Measurements from ENCODE around the gene SH3TC1.

Gene SH3TC1

DNA sequence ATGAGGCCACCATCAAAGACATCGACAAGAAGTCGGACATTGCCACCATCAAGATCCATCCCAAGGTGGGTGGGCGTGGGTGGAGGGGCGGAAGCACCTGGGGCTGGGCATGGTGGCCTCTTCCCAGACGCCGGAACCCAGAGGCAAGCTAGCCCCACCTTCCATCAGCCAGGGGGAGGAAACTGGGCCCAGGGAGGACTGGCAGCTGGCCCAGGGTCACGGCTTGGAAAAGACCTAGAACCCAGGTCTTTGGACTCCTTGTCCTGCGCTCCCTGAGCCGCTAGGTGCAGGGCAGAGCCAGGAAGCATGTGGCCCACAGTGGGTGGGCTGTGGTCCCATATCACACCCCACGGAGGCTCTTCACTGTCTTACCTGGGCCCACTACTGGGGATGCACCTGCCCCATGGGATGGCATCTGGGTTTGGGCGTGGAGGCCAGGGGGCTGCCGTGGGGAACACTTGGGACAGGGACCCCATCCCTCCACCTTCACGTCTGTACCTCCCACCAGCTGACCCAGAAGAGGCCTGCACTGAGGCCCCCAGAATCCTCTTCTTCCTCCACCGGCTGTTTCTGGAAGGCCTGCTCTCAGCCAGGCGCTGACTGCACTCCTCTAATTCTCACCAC is 87.7 kb downstream of the SH3TC1 start:
- DNase-seq (ENCODE audit: low read depth in 3 of 3, low spot score in 1 of 3) = no peak

DNA sequence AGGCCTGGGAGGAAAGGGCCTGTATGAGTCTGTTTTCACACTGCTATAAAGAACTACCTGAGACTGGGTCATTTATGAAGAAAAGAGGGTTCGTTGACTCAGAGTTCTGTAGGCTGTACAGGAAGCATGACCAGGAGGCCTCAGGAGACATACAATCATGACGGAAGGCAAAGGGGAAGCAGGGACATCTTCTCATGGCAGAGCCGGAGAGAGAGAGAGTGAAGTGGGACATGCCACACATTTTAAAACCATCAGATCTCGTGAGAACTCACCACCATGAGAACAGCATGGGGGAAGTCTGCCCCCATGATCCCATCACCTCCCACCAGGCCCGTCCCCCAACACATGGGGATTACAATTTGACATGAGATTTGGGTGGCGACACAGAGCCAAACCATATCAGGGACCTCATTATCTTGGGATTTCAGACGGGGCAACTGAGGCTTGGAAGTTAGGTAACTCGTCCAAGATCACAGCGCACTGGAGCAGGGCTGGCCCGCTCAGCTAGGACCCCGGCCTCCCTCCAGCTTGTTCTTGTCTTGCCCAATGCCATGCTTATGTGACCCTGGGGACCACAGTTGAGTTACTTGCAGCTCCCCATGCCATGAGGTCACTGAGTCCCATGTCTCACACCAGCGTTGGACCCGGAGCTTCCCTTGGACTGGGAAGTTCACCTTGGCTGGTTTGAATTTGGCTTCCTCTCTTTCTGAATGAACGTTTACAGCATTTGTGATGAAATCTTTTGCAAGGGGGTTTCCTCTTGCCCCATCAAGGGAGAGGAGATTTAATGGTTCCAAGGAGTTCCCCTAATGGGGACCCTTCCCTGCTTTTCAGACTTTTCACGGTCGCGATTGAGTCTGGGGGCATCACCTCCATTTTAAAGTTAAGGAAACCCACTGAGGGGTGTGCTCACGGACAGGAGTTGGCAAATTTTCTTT is 88.5 kb downstream of the SH3TC1 start:
- DNase-seq (ENCODE audit: low read depth in 3 of 3, low spot score in 1 of 3) = no peak

DNA sequence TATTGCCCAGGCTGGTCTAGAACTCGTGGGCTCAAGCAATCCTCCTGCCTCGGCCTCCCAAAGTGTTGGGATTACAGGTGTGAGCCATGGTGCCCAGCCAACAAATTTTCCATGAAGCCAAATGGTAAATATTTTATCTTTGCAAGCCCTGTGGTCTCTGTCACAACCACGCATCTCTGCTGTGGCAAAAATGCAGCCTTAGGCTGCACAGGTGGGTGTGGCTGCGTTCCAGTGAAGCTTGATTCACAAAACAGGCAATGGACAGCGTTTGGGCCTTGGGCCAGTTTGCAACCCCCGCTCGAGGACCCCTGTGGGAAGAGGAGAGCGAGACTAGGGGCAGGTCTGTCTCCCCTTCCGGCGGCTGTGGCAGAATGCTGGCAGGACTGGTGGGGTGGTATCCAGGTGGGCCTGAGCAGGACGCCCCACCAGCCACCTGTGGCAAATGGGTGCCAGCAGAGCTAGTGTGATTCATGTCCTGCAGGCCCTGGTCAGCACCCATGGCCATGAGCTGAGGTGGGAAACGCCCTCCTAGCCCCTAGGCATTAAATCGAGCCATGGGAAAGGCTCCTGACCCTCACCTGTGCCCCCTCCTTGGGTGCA is 90.2 kb downstream of the SH3TC1 start:
- DNase-seq (ENCODE audit: low read depth in 3 of 3, low spot score in 1 of 3) = no peak

DNA sequence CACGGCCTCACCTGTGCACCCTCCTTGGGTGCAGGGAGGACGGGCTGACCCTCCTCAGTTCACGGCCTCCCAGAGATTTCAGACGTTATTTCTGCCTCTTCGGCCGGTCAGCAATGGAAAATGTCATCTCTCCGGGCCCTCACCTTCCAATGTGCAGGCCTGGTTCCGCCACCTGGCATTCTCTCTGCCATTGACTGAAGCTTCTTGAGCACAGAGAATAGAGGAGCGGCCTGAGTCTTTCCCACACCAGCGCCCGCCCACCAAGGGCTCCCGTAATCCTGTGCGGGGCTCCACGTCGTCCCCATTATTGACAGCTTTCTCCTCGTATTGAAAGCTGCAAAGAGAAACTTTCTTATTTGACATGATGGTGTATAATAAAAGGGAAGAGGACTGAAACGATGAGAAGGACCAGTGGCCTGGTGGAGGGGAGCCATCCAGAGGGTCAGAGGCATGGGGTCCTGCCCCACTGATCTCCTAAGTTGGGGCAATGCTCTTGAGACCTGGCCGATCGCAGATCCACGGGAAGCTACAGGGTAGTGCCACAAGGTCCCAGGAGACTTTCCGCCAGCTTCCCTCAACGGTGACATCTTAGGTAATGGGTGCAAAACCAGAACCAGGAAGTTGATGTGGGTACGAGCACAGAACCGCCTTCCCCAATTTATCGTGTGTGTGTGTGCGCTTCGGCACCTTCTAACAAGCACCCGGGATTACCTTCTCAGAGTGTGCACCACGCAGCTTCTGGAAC is 91.0 kb downstream of the SH3TC1 start:
- no peak for DNase-seq (ENCODE audit: low read depth in 3 of 3, low spot score in 1 of 3)

DNA sequence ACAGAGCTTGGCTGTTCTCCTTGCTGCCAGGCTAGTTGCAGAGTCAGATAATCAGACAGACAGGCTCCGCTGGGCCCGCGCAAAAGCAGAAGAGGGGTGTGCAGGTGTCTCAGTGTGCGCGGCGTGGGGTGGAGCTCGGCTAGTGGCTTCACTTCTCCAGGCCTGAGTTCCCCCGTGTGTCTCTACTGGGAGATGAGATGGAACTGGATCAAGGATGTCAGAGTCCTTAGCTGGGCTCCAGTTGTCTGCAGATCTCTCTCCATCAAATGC is 91.5 kb downstream of the SH3TC1 start:
- DNase-seq (ENCODE audit: low read depth in 3 of 3, low spot score in 1 of 3) = no peak
